Measurements from ENCODE around the gene ROBO1.

The ROBO1 gene

GRCh38 chr3:78873641-78874040 is 894.2 kb downstream of the ROBO1 start:
- no peak for DNase-seq (ENCODE audit: low spot score)

- DNase-seq (ENCODE audit: low spot score), result no peak
Observed at GRCh38 chr3:78872195-78872594, 895.6 kb downstream of the ROBO1 start.

- DNase-seq (ENCODE audit: low spot score), result no peak
Observed at GRCh38 chr3:78871048-78871447, 896.8 kb downstream of the ROBO1 start.

- DNase-seq (ENCODE audit: low spot score), result no peak
Observed at GRCh38 chr3:78870484-78870883, 897.3 kb downstream of the ROBO1 start.

GRCh38 chr3:78868570-78868969 is 899.2 kb downstream of the ROBO1 start:
- DNase-seq (ENCODE audit: low spot score), result no peak

GRCh38 chr3:78867409-78868372 is 900.1 kb downstream of the ROBO1 start:
- DNase-seq (ENCODE audit: low spot score), result no peak

GRCh38 chr3:78863306-78864203 is 904.2 kb downstream of the ROBO1 start:
- no peak for DNase-seq (ENCODE audit: low spot score)

- DNase-seq (ENCODE audit: low spot score), result no peak
Observed at GRCh38 chr3:78861156-78861555, 906.6 kb downstream of the ROBO1 start.

- no peak for DNase-seq (ENCODE audit: low spot score)
Observed at GRCh38 chr3:78860567-78860966, 907.2 kb downstream of the ROBO1 start.

- DNase-seq (ENCODE audit: low spot score), result no peak
Observed at GRCh38 chr3:78858910-78859309, 908.9 kb downstream of the ROBO1 start.

- peak; percentile 30 for DNase-seq (ENCODE audit: low spot score)
Observed at GRCh38 chr3:78858174-78858573, 909.6 kb downstream of the ROBO1 start.

- DNase-seq (ENCODE audit: low spot score), result no peak
Observed at GRCh38 chr3:78857494-78858111, 910.2 kb downstream of the ROBO1 start.

GRCh38 chr3:78856164-78856563 is 911.6 kb downstream of the ROBO1 start:
- DNase-seq (ENCODE audit: low spot score), result no peak

- DNase-seq (ENCODE audit: low spot score), result no peak
Observed at GRCh38 chr3:78855190-78855589, 912.6 kb downstream of the ROBO1 start.

- DNase-seq (ENCODE audit: low spot score), result no peak
Observed at GRCh38 chr3:78848392-78849288, 919.2 kb downstream of the ROBO1 start.

- no peak for DNase-seq (ENCODE audit: low spot score)
Observed at GRCh38 chr3:78847603-78848002, 920.2 kb downstream of the ROBO1 start.

- DNase-seq (ENCODE audit: low spot score), result no peak
Observed at GRCh38 chr3:78847203-78847602, 920.6 kb downstream of the ROBO1 start.

GRCh38 chr3:78846718-78847117 is 921.1 kb downstream of the ROBO1 start:
- no peak for DNase-seq (ENCODE audit: low spot score)

- DNase-seq (ENCODE audit: low spot score), result no peak
Observed at GRCh38 chr3:78845605-78846004, 922.2 kb downstream of the ROBO1 start.

GRCh38 chr3:78844307-78844706 is 923.5 kb downstream of the ROBO1 start:
- no peak for DNase-seq (ENCODE audit: low spot score)

- DNase-seq (ENCODE audit: low spot score), result no peak
Observed at GRCh38 chr3:78839693-78840092, 928.1 kb downstream of the ROBO1 start.

Measured in RKO (cell line).